HCT116 (cell line): ENCODE data around the gene PRR29.

Source experiments
- EZH2phosphoT487 ChIP-seq: fragments of 200-600 bp; IDR thresholded peaks from 2 replicates; pipeline ENCODE4 v1.6.1; 2018; ENCODE audit warnings: antibody characterized with exemption, borderline replicate concordance
- YY1 ChIP-seq: IDR thresholded peaks from 2 replicates; pipeline ENCODE4 v1.6.1; 2011; ENCODE audit warnings: low read length, low read depth, moderate library complexity, mild to moderate bottlenecking; ENCODE audit not compliant: insufficient replicate concordance; ENCODE audit errors: extremely low read depth

DNA sequence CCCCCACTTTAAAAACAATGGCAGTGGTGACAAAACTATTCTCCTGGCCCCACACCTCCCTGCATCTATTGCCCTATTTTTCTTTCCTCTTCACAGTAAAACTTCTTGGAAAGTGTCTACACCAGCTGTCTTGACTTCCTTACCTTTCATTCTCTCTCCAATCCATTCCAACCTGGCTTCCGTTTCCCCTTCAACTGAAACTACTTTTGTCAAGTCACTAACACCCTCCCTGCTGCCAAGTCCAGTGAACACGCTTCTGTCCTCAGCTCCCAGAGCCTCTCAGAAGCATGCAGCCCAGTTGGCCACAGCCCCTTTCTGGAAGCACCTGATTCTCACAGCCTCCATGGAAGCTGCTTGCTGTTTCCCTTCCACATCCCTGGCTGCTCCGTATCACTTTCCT is 21.4 kb upstream of the PRR29 start:
- TF ChIP-seq EZH2phosphoT487 (no peak), YY1 (no peak)
